ENCODE data around the gene XRN2.

The XRN2 gene

GRCh38 chr20:21303061-21303871, at the start of gene XRN2:
TSS of gene XRN2 (plus strand) at chr20:21303331. CDS start at chr20:21303399, 68 bp downstream.
- TF ChIP-seq CTCF (IDR thresholded peaks at IDR 0.05; ENCODE audit: borderline replicate concordance, insufficient read depth, low read depth, low read length) = no peak
- peak within 1 kb of the TSS; percentile 83 for H3K4me3 ChIP-seq (ENCODE audit: low read depth, low read length)

GRCh38 chr20:21257192-21257591, 45.9 kb upstream of the XRN2 start:
- TF ChIP-seq CTCF (IDR thresholded peaks at IDR 0.05; ENCODE audit: borderline replicate concordance, insufficient read depth, low read depth, low read length) = no peak
- H3K4me3 ChIP-seq (ENCODE audit: low read depth, low read length) = no peak overlapping the region

GRCh38 chr20:21258411-21258810, 44.7 kb upstream of the XRN2 start:
- no peak for TF ChIP-seq CTCF (IDR thresholded peaks at IDR 0.05; ENCODE audit: borderline replicate concordance, insufficient read depth, low read depth, low read length)
- H3K4me3 ChIP-seq (ENCODE audit: low read depth, low read length) = no peak overlapping the region

- H3K4me3 ChIP-seq (ENCODE audit: low read depth, low read length) = no peak overlapping the region
- no peak for TF ChIP-seq CTCF (IDR thresholded peaks at IDR 0.05; ENCODE audit: borderline replicate concordance, insufficient read depth, low read depth, low read length)
These were observed 43.8 kb upstream of the XRN2 start for GRCh38 chr20:21259346-21259745.

GRCh38 chr20:21262812-21263211, 40.3 kb upstream of the XRN2 start:
- TF ChIP-seq CTCF (IDR thresholded peaks at IDR 0.05; ENCODE audit: borderline replicate concordance, insufficient read depth, low read depth, low read length) = no peak
- H3K4me3 ChIP-seq (ENCODE audit: low read depth, low read length) = no peak overlapping the region

- TF ChIP-seq CTCF (IDR thresholded peaks at IDR 0.05; ENCODE audit: borderline replicate concordance, insufficient read depth, low read depth, low read length) = no peak
- no peak overlapping the region for H3K4me3 ChIP-seq (ENCODE audit: low read depth, low read length)
These were observed 37.6 kb upstream of the XRN2 start for GRCh38 chr20:21265261-21266190.
